GM19099 (cell line): ENCODE data around the gene DBN1.

Experiments used
- POLR2A ChIP-seq: IDR thresholded peaks from 3 replicates; pipeline ENCODE4 v1.6.1; 2011; ENCODE audit warnings: low read depth; ENCODE audit not compliant: insufficient read length; ENCODE audit errors: extremely low read depth

DBN1 gene

GRCh38 chr5:177487975-177488374, 14.5 kb upstream of the DBN1 start:
- TF ChIP-seq POLR2A, result no peak

- TF ChIP-seq POLR2A, result no peak
These were observed 13.7 kb upstream of the DBN1 start for GRCh38 chr5:177487144-177487543.

- no peak for TF ChIP-seq POLR2A
These were observed 12.8 kb upstream of the DBN1 start for GRCh38 chr5:177486256-177486655.

- no peak for TF ChIP-seq POLR2A
These were observed 11.6 kb upstream of the DBN1 start for GRCh38 chr5:177484902-177485549.

GRCh38 chr5:177483994-177484901, 10.8 kb upstream of the DBN1 start:
- no peak for TF ChIP-seq POLR2A

- no peak for TF ChIP-seq POLR2A
These were observed 9.6 kb upstream of the DBN1 start for GRCh38 chr5:177483042-177483441.

- no peak for TF ChIP-seq POLR2A
These were observed 8.9 kb upstream of the DBN1 start for GRCh38 chr5:177482359-177482795.

- no peak for TF ChIP-seq POLR2A
These were observed 6.3 kb upstream of the DBN1 start for GRCh38 chr5:177479774-177480173.

GRCh38 chr5:177478711-177479646, 5.5 kb upstream of the DBN1 start:
- TF ChIP-seq POLR2A, result no peak

GRCh38 chr5:177477701-177478477, 4.5 kb upstream of the DBN1 start:
- no peak for TF ChIP-seq POLR2A

GRCh38 chr5:177476531-177477233, 3.2 kb upstream of the DBN1 start:
- TF ChIP-seq POLR2A, result no peak

GRCh38 chr5:177475563-177476427, 2.4 kb upstream of the DBN1 start:
- TF ChIP-seq POLR2A, result no peak
